ENCODE results near the gene ASIC1. TPM values are rescaled to one million over a fixed set of nuclear protein-coding genes. Genes with fewer than 3 reads are reported as not detected.

Gene ASIC1
- total and polyA plus RNA-seq, 2 of the 13 experiments (the other 11 are each of a cell fraction or from before 2014, with no cell fraction given), result 0.44 to 1.5 TPM

DNA sequence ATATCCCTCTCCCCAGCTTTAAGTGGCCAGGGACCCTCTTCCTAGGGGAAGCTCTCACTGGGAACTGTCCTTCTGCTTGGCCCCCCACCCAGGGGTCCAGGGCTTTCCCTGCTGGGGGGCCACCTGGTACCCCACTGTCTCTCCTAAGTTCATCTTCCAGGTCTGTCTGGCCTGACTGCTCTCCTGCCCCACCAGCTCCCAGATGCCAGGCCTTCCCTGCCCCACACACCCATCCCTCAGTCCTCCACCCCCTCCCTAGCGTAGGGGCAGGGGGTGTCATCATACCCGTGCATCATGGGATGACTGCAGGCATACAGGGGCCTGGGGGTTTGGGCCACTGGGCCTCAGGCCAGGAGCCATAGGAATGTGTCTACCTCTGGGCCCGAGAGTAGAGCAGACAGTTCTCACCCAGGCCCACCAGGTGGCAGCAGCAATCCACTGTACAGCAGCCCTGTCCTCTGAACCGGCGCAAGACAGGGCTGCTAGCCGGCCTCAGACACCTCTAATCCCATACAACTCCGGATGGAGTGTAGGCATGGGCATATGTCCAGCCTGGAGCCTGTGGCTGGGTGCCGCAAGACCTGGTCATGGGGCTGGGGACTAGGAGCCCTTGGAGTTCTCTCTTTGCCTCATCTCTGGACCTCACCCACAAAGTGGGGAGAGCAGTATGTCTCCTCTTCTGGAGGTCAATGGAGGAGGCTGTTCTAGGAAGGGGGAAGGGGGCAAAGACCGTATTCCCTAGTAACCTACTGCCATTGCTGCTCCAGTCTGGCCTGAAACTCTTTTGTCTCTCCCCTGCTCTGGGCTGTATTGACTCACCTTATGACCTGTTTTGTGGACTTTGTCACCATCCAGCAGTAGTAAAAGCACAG is 17.8 kb downstream of the ASIC1 start (continued):
- TF ChIP-seq GABPB1 (CRISPR knock-in tag; IDR thresholded peaks at IDR 0.05) (peak; percentile 50), ZNF75D (CRISPR knock-in tag; IDR thresholded peaks at IDR 0.05; ENCODE audit: borderline replicate concordance) (no peak), RFXAP (CRISPR knock-in tag; IDR thresholded peaks at IDR 0.05; ENCODE audit: borderline replicate concordance) (peak; percentile 91; the same call in 1 of the 2 replicates), ESRRA (CRISPR knock-in tag; IDR thresholded peaks at IDR 0.05; ENCODE audit: low read depth) (peak; percentile 64), PPARG (CRISPR knock-in tag; conservative IDR thresholded peaks at IDR 0.05) (0 out of 2 replicates have a peak, but pooled peaks have one; percentile 11), ERF (CRISPR knock-in tag; IDR thresholded peaks at IDR 0.05) (peak; percentile 15; the same call in 1 of the 2 replicates), ZNF501 (CRISPR knock-in tag; IDR thresholded peaks at IDR 0.05) (peak; percentile 61; the same call in 1 of the 2 replicates), ZFP90 (CRISPR knock-in tag; IDR thresholded peaks at IDR 0.05; ENCODE audit: borderline replicate concordance) (0 out of 2 replicates have a peak, but pooled peaks have one; percentile 42), SOX6 (IDR thresholded peaks at IDR 0.05) (no peak), SOX6 (CRISPR knock-in tag; IDR thresholded peaks at IDR 0.05) (peak; percentile 46), MAFF (IDR thresholded peaks at IDR 0.05; ENCODE audit: low read depth, low read length) (no peak), ZKSCAN8 (CRISPR knock-in tag; IDR thresholded peaks at IDR 0.05; ENCODE audit: borderline replicate concordance) (peak; percentile 46; the same call in 1 of the 2 replicates), ZNF766 (CRISPR knock-in tag; IDR thresholded peaks at IDR 0.05; ENCODE audit: borderline replicate concordance) (no peak), ZNF160 (CRISPR knock-in tag; IDR thresholded peaks at IDR 0.05) (0 out of 2 replicates have a peak, but pooled peaks have one; percentile 63), ZNF558 (CRISPR knock-in tag; IDR thresholded peaks at IDR 0.05; ENCODE audit: borderline replicate concordance) (no peak), KDM2A (CRISPR knock-in tag; IDR thresholded peaks at IDR 0.05; ENCODE audit: borderline replicate concordance, low read depth) (peak; percentile 76)
- TF ChIP-seq, protein P1, sequence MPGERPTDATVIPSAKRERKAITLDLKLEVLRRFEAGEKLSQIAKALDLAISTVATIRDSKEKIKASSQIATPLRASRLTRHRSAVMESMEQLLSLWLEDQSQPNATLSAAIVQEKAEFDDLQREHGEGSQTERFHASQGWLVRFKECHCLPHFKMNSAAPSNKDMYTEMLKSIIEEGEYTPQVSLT (CRISPR knock-in tag; IDR thresholded peaks at IDR 0.05; ENCODE audit: borderline replicate concordance, low read depth), result no peak
- TF ChIP-seq, protein P2, sequence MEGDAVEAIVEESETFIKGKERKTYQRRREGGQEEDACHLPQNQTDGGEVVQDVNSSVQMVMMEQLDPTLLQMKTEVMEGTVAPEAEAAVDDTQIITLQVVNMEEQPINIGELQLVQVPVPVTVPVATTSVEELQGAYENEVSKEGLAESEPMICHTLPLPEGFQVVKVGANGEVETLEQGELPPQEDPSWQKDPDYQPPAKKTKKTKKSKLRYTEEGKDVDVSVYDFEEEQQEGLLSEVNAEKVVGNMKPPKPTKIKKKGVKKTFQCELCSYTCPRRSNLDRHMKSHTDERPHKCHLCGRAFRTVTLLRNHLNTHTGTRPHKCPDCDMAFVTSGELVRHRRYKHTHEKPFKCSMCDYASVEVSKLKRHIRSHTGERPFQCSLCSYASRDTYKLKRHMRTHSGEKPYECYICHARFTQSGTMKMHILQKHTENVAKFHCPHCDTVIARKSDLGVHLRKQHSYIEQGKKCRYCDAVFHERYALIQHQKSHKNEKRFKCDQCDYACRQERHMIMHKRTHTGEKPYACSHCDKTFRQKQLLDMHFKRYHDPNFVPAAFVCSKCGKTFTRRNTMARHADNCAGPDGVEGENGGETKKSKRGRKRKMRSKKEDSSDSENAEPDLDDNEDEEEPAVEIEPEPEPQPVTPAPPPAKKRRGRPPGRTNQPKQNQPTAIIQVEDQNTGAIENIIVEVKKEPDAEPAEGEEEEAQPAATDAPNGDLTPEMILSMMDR (CRISPR knock-in tag; IDR thresholded peaks at IDR 0.05), result peak; percentile 100
- TF ChIP-seq, protein P3, sequence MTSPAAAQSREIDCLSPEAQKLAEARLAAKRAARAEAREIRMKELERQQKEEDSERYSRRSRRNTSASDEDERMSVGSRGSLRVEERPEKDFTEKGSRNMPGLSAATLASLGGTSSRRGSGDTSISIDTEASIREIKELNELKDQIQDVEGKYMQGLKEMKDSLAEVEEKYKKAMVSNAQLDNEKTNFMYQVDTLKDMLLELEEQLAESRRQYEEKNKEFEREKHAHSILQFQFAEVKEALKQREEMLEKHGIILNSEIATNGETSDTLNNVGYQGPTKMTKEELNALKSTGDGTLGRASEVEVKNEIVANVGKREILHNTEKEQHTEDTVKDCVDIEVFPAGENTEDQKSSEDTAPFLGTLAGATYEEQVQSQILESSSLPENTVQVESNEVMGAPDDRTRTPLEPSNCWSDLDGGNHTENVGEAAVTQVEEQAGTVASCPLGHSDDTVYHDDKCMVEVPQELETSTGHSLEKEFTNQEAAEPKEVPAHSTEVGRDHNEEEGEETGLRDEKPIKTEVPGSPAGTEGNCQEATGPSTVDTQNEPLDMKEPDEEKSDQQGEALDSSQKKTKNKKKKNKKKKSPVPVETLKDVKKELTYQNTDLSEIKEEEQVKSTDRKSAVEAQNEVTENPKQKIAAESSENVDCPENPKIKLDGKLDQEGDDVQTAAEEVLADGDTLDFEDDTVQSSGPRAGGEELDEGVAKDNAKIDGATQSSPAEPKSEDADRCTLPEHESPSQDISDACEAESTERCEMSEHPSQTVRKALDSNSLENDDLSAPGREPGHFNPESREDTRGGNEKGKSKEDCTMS (CRISPR knock-in tag; conservative IDR thresholded peaks at IDR 0.05), result no peak
- TF ChIP-seq, protein P4, sequence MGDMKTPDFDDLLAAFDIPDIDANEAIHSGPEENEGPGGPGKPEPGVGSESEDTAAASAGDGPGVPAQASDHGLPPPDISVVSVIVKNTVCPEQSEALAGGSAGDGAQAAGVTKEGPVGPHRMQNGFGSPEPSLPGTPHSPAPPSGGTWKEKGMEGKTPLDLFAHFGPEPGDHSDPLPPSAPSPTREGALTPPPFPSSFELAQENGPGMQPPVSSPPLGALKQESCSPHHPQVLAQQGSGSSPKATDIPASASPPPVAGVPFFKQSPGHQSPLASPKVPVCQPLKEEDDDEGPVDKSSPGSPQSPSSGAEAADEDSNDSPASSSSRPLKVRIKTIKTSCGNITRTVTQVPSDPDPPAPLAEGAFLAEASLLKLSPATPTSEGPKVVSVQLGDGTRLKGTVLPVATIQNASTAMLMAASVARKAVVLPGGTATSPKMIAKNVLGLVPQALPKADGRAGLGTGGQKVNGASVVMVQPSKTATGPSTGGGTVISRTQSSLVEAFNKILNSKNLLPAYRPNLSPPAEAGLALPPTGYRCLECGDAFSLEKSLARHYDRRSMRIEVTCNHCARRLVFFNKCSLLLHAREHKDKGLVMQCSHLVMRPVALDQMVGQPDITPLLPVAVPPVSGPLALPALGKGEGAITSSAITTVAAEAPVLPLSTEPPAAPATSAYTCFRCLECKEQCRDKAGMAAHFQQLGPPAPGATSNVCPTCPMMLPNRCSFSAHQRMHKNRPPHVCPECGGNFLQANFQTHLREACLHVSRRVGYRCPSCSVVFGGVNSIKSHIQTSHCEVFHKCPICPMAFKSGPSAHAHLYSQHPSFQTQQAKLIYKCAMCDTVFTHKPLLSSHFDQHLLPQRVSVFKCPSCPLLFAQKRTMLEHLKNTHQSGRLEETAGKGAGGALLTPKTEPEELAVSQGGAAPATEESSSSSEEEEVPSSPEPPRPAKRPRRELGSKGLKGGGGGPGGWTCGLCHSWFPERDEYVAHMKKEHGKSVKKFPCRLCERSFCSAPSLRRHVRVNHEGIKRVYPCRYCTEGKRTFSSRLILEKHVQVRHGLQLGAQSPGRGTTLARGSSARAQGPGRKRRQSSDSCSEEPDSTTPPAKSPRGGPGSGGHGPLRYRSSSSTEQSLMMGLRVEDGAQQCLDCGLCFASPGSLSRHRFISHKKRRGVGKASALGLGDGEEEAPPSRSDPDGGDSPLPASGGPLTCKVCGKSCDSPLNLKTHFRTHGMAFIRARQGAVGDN (CRISPR knock-in tag; IDR thresholded peaks at IDR 0.05), result peak; percentile 78

Data from HepG2 (cell line).